Astrocyte of the cerebellum (primary cell): ENCODE results near the gene CMPK2.
"Not testable (repeated sequence)": the region's sequence is repeated elsewhere in the genome, so short reads cannot be mapped to it uniquely, and the experiment has no call there.

Source experiments
- DNase-seq: peaks from one replicate; pipeline ENCODE4 v3.0.0-alpha.2; 2011; ENCODE audit warnings: low read depth
- H3K4me3 ChIP-seq: 2 replicates; pipeline ENCODE4 v1.5.1; 2011; ENCODE audit warnings: mild to moderate bottlenecking, low read depth, low read length, moderate library complexity
- in situ Hi-C: cut with HindIII; loops from 2 replicates; pipeline ENCODE4 v1.10.0; 2017; ENCODE audit warnings: low sequenced_read_pairs
- TF ChIP-seq, protein P1 (sequence below): IDR thresholded peaks from 2 replicates; pipeline ENCODE4 v1.5.1; 2012; ENCODE audit warnings: low read length, low read depth, moderate library complexity, mild to moderate bottlenecking; ENCODE audit errors: missing control alignments

The CMPK2 gene

DNA sequence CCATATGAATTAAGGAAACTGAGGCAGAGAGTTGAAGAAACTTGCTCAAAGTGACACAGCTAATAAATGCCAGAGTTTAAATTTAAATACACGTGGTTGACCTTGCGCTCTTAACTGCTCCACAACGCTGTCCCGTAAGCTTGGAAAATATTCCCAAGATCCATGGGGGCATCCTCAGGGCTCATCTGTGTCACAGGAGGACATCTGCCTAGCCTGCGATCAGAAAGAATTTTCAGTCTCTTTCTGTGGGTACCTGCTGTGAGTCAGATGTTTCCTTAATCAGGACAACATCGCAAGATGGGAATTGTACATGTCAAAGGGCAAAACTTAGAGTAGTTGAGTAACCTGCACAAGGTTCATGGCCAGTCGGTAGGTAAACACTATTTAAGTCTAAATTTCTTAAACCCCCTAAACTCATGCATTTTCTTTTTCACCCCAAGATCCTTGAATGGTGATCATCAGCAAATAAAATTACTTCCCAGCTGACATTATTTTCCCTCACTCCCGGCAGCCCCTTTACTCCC, 1.4 kb downstream of the CMPK2 start:
- in situ Hi-C loops: no loop called here
- DNase-seq: no peak
- H3K4me3 ChIP-seq: no peak overlapping the region
- TF ChIP-seq, protein P1, sequence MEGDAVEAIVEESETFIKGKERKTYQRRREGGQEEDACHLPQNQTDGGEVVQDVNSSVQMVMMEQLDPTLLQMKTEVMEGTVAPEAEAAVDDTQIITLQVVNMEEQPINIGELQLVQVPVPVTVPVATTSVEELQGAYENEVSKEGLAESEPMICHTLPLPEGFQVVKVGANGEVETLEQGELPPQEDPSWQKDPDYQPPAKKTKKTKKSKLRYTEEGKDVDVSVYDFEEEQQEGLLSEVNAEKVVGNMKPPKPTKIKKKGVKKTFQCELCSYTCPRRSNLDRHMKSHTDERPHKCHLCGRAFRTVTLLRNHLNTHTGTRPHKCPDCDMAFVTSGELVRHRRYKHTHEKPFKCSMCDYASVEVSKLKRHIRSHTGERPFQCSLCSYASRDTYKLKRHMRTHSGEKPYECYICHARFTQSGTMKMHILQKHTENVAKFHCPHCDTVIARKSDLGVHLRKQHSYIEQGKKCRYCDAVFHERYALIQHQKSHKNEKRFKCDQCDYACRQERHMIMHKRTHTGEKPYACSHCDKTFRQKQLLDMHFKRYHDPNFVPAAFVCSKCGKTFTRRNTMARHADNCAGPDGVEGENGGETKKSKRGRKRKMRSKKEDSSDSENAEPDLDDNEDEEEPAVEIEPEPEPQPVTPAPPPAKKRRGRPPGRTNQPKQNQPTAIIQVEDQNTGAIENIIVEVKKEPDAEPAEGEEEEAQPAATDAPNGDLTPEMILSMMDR: no peak

GRCh38 chr2:6863792-6864191, 1.9 kb downstream of the CMPK2 start:
- TF ChIP-seq, protein P1: no peak
- DNase-seq: no peak
- no peak overlapping the region for H3K4me3 ChIP-seq
- in situ Hi-C loops: no loop called here

GRCh38 chr2:6860296-6860695, 5.4 kb downstream of the CMPK2 start:
- H3K4me3 ChIP-seq: no peak overlapping the region
- no peak for DNase-seq
- in situ Hi-C loops: no loop called here
- TF ChIP-seq, protein P1: no peak

GRCh38 chr2:6858466-6859027, 7.2 kb downstream of the CMPK2 start:
- H3K4me3 ChIP-seq, in situ Hi-C loops, DNase-seq: not testable (repeated sequence)

DNA sequence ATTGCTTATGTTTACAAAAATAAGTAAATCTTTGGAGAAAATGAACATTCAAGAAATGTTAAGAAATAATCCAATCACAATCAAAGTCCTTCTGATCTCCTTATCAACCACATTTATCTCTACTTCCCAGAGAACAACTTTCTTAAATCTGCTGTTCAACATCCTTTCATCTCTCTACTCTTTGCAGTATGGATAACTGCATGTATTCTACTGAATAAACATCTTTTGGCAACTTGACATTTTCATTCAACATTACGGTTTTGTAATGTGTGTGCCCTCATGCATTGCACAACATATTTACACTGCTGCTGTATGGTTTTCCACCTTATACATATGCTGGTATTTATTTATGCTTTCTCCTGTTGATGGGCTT, 9.2 kb downstream of the CMPK2 start:
- in situ Hi-C loops: no loop called here
- TF ChIP-seq, protein P1: no peak
- no peak overlapping the region for H3K4me3 ChIP-seq
- DNase-seq: no peak

DNA sequence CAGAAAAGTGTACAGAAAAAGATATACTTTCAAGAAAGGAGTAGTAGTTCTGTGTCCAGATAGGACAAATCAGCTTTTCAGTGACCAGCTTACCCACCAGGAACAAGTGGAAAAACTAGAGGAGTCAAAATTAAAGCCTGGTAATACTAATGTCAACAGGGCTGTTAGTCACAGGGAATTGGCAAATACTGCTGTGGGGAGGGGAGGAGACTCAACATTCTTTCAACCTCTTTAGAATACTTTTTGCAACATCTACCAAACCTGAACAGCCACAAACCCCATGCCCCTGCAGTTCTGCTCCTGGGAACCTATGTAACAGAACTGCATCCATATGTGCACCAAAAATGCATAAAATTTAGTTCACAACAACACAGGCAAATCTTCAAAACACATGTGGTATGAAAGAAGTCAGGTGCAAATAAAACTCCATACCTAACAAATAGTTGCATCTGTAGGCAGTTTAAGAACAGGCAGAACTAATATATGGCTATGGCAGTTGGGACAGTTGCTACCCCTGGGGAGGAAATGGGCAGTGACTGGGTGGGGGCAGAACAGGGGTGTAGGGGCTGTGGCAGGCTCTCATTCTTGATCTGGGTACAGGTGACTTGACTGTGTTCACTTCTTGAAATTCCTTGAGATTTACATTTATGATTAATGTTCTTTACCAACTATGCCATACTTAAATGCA, 9.7 kb downstream of the CMPK2 start:
- no peak for DNase-seq
- TF ChIP-seq, protein P1: no peak
- in situ Hi-C loops: no loop called here
- no peak overlapping the region for H3K4me3 ChIP-seq

DNA sequence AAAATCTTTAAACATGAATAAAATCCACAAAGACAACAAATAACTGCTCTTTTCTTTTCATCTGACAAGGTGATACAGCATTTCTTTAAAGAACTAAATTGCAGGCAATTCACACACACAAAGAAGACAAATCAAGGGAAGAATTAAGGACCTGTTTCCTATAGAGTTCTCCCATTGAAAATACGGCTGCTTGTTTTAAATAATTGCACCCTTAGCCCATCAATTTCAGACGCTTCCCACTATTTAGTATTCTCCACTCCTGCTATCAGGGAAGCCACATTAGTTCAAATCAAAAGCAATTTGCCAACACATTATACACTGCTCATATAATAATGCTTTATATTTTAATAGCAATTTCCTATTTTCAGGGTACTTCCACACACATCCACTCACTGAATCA, 11.3 kb downstream of the CMPK2 start:
- H3K4me3 ChIP-seq: no peak overlapping the region
- TF ChIP-seq, protein P1: no peak
- in situ Hi-C loops: no loop called here
- DNase-seq: no peak
